HepG2 (cell line): ENCODE data around the gene OLFM4. TPM values are rescaled to one million over a fixed set of nuclear protein-coding genes. Genes with fewer than 3 reads are reported as not detected.

Experiments used
- ATF1 ChIP-seq: IDR thresholded peaks from 2 replicates; pipeline ENCODE4 v1.6.1; 2016; ENCODE audit warnings: mild to moderate bottlenecking, control low read depth
- CENPT ChIP-seq: sonication (generic); formaldehyde crosslinking; IDR thresholded peaks from 2 replicates; pipeline ENCODE4 v1.8.0; 2022; ENCODE audit warnings: low read depth, mild to moderate bottlenecking, moderate library complexity, missing genetic modification reagents
- FOSL1 ChIP-seq: sonication (generic); formaldehyde crosslinking; IDR thresholded peaks from 2 replicates; pipeline ENCODE4 v1.9.0; 2021; ENCODE audit warnings: missing genetic modification reagents, borderline replicate concordance
- ZFP37 ChIP-seq: sonication (generic); formaldehyde crosslinking; IDR thresholded peaks from 2 replicates; pipeline ENCODE4 v1.4.0; 2020; ENCODE audit warnings: missing genetic modification reagents, borderline replicate concordance
- ZNF17 ChIP-seq: sonication (generic); formaldehyde crosslinking; IDR thresholded peaks from 2 replicates; pipeline ENCODE4 v1.5.0; 2020; ENCODE audit warnings: mild to moderate bottlenecking, missing genetic modification reagents
- ZNF674 ChIP-seq: sonication (generic); formaldehyde crosslinking; IDR thresholded peaks from 2 replicates; pipeline ENCODE4 v1.5.0; 2020; ENCODE audit warnings: low read depth, mild to moderate bottlenecking, missing genetic modification reagents
- polyA plus RNA-seq, 8 experiments: library from polyadenylated mRNA; depleted of rRNA in 3 of 8; stranded (reverse) in 7 of 8; unstranded in 1 of 8; fragments of >200 nt; fragmentation: Illumina TruSeq in 4 of 8; extraction: Trizol in 4 of 8; gene quantifications; 2 replicates each; pipeline versions ENCODE4 v1.2.1 to v1.2.3, GENCODE V29; 2011 to 2016; ENCODE audit warnings: low read depth in 4 of 8, missing spikeins in 1 of 8, mixed read lengths in 1 of 8; ENCODE audit not compliant: insufficient read depth in 1 of 8
- total RNA-seq, 5 experiments: library from RNA; depleted of rRNA; stranded (reverse); fragments of >200 nt; fragmentation: Illumina TruSeq; extraction: Trizol; gene quantifications; 2 replicates each; pipeline ENCODE4 v1.2.3, GENCODE V29; 2016; ENCODE audit warnings: low read depth in 1 of 5
- TF ChIP-seq, protein P1 (sequence below): sonication (generic); formaldehyde crosslinking; IDR thresholded peaks from 2 replicates; pipeline ENCODE4 v1.4.0; 2020; ENCODE audit warnings: mild to moderate bottlenecking, missing genetic modification reagents

The OLFM4 gene
- total and polyA plus RNA-seq, 2 of the 13 experiments (the other 11 are each of a cell fraction or from before 2014, with no cell fraction given) = not detected

DNA sequence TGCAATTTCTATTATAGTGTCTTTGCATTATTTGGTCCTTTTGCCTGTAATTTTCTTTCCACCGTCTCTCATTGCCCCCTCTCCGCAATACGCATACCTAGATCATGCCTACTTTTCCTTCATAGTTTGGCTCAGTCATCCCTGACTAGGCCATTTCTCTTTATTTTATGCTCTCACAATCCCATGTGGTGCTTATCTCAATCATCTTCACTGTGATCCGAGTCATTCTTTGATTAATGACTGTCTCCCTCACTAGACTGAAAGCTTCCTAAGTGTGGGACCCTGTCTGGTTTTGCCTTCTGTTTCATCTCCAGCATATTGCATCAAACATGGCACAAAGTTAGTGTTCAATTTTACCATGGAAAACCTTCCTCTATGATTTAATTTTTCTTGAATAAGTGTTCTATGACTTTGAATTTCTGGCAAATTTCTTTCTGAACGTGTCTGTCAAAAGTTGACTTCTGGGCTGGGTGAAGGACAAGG, 43.7 kb upstream of the OLFM4 start (continued):
- TF ChIP-seq, protein P1, sequence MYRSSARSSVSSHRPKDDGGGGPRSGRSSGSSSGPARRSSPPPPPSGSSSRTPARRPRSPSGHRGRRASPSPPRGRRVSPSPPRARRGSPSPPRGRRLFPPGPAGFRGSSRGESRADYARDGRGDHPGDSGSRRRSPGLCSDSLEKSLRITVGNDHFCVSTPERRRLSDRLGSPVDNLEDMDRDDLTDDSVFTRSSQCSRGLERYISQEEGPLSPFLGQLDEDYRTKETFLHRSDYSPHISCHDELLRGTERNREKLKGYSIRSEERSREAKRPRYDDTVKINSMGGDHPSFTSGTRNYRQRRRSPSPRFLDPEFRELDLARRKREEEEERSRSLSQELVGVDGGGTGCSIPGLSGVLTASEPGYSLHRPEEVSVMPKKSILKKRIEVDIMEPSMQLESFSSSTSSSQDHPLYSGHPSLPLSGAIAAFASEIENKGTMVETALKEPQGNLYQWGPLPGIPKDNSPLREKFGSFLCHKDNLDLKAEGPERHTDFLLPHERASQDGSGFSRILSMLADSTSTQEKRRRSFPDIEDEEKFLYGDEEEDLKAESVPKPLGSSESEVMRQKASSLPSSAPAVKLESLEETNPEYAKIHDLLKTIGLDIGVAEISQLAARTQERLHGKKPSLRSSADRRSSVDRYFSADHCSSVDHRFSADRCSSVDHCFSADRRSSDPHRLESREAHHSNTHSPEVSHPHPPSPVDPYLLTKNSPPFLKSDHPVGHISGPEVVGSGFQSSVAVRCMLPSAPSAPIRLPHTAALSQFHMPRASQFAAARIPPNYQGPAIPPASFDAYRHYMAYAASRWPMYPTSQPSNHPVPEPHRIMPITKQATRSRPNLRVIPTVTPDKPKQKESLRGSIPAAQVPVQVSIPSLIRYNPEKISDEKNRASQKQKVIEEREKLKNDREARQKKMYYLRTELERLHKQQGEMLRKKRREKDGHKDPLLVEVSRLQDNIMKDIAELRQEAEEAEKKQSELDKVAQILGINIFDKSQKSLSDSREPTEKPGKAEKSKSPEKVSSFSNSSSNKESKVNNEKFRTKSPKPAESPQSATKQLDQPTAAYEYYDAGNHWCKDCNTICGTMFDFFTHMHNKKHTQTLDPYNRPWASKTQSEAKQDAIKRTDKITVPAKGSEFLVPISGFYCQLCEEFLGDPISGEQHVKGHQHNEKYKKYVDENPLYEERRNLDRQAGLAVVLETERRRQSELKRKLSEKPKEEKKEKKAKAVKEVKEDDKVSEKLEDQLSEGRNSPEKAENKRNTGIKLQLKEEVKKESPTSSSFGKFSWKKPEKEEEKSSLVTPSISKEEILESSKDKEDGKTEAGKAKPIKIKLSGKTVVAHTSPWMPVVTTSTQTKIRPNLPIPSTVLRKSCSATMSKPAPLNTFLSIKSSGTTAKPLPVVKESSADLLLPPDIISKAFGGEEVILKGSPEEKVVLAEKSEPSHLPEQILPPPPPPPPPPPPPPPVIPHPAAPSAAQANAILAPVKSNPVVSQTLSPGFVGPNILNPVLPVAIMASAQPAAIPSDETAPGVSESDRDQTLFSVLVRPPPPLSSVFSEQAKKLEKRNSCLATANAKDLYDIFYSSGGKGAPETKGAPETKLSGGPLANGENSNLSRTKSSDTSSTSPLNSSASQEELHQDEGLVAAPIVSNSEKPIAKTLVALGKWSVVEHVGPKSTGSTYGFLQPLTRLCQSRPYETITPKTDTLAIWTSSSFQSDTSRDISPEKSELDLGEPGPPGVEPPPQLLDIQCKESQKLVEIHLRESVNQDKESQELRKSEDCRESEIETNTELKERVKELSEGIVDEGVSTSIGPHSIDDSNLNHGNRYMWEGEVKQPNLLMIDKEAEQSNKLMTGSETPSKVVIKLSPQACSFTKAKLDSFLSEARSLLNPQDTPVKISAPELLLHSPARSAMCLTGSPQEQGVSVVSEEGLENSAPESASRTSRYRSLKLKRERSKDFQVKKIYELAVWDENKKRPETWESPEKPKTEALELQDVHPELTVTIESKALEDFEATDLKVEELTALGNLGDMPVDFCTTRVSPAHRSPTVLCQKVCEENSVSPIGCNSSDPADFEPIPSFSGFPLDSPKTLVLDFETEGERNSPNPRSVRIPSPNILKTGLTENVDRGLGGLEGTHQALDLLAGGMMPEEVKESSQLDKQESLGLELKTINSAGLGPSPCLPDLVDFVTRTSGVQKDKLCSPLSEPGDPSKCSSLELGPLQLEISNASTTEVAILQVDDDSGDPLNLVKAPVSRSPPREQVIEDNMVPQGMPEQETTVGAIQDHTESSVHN (CRISPR knock-in tag) = no peak
- TF ChIP-seq FOSL1 (no peak), ZNF17 (CRISPR knock-in tag) (no peak), ZNF674 (CRISPR knock-in tag) (no peak), CENPT (CRISPR knock-in tag) (no peak), ATF1 (CRISPR knock-in tag) (no peak), ZFP37 (no peak)
- TF ChIP-seq, all 625 proteins: peak for 0
